HepG2 (cell line): ENCODE measurements around the gene ZNF618. TPM values are rescaled to one million over a fixed set of nuclear protein-coding genes. Genes with fewer than 3 reads are reported as not detected.
A peak's percentile ranks its signal among the peaks of the same experiment; 100 is the strongest.

ENCODE experiments used
- CREB1 ChIP-seq, 2 experiments: fragments of 450-650 bp in 1 of 2; IDR thresholded peaks; 2 replicates each; pipeline ENCODE4 v1.6.1; 2016 to 2017; ENCODE audit warnings: control low read depth in 1 of 2, mild to moderate bottlenecking in 1 of 2, missing compliant biosample characterization in 1 of 2, missing genetic modification characterization in 1 of 2
- EED ChIP-seq: sonication (generic); formaldehyde crosslinking; IDR thresholded peaks from 2 replicates; pipeline ENCODE4 v1.5.0; 2020; ENCODE audit warnings: mild to moderate bottlenecking, missing genetic modification reagents
- ETV5 ChIP-seq: IDR thresholded peaks from 2 replicates; pipeline ENCODE4 v1.6.1; 2018; ENCODE audit warnings: missing biosample characterization, missing genetic modification reagents, inconsistent platforms, borderline replicate concordance
- HMG20A ChIP-seq: IDR thresholded peaks from 2 replicates; pipeline ENCODE4 v1.6.1; 2016; ENCODE audit warnings: borderline replicate concordance
- MIXL1 ChIP-seq: IDR thresholded peaks from 2 replicates; pipeline ENCODE4 v1.6.1; 2016
- MXI1 ChIP-seq: IDR thresholded peaks from 3 replicates; pipeline ENCODE4 v1.6.1; 2012; ENCODE audit warnings: low read depth, low read length, inconsistent platforms, borderline replicate concordance
- SP5 ChIP-seq: IDR thresholded peaks from 2 replicates; pipeline ENCODE4 v1.6.1; 2016; ENCODE audit warnings: low read depth, borderline replicate concordance
- THYN1 ChIP-seq: sonication (generic); formaldehyde crosslinking; IDR thresholded peaks from 2 replicates; pipeline ENCODE4 v1.8.1; 2023; ENCODE audit warnings: low read depth, mild to moderate bottlenecking, moderate library complexity, missing genetic modification reagents, borderline replicate concordance
- ZNF160 ChIP-seq: sonication (generic); formaldehyde crosslinking; IDR thresholded peaks from 2 replicates; pipeline ENCODE4 v1.8.0; 2022; ENCODE audit warnings: mild to moderate bottlenecking, inconsistent platforms, missing genetic modification reagents
- ZNF510 ChIP-seq: sonication (generic); formaldehyde crosslinking; IDR thresholded peaks from 2 replicates; pipeline ENCODE4 v1.4.0; 2020; ENCODE audit warnings: low read depth, mild to moderate bottlenecking, missing genetic modification reagents
- ZNF644 ChIP-seq: IDR thresholded peaks from 2 replicates; pipeline ENCODE4 v1.6.1; 2016; ENCODE audit warnings: low read depth
- polyA plus RNA-seq, 8 experiments: library from polyadenylated mRNA; depleted of rRNA in 3 of 8; stranded (reverse) in 7 of 8; unstranded in 1 of 8; fragments of >200 nt; fragmentation: Illumina TruSeq in 4 of 8; extraction: Trizol in 4 of 8; gene quantifications; 2 replicates each; pipeline versions ENCODE4 v1.2.1 to v1.2.3, GENCODE V29; 2011 to 2016; ENCODE audit warnings: low read depth in 4 of 8, missing spikeins in 1 of 8, mixed read lengths in 1 of 8; ENCODE audit not compliant: insufficient read depth in 1 of 8
- total RNA-seq, 5 experiments: library from RNA; depleted of rRNA; stranded (reverse); fragments of >200 nt; fragmentation: Illumina TruSeq; extraction: Trizol; gene quantifications; 2 replicates each; pipeline ENCODE4 v1.2.3, GENCODE V29; 2016; ENCODE audit warnings: low read depth in 1 of 5
- TF ChIP-seq, protein P1 (sequence below): sonication (generic); formaldehyde crosslinking; IDR thresholded peaks from 2 replicates; pipeline ENCODE4 v1.8.0; 2022; ENCODE audit warnings: mild to moderate bottlenecking, missing genetic modification reagents, borderline replicate concordance
- TF ChIP-seq, protein P2 (sequence below): sonication (generic); formaldehyde crosslinking; IDR thresholded peaks from 2 replicates; pipeline ENCODE4 v1.4.0; 2020; ENCODE audit warnings: mild to moderate bottlenecking, missing genetic modification reagents
- TF ChIP-seq, protein P3 (sequence below): sonication (generic); formaldehyde crosslinking; IDR thresholded peaks from 2 replicates; pipeline ENCODE4 v1.4.0; 2020; ENCODE audit warnings: mild to moderate bottlenecking, missing genetic modification reagents
- TF ChIP-seq, protein P4 (sequence below): conservative IDR thresholded peaks from 2 replicates; pipeline ENCODE4 v1.6.1; 2018; ENCODE audit warnings: missing genetic modification reagents
- TF ChIP-seq, protein P5 (sequence below): sonication (generic); formaldehyde crosslinking; IDR thresholded peaks from 2 replicates; pipeline ENCODE4 v1.4.0; 2020; ENCODE audit warnings: missing genetic modification reagents, borderline replicate concordance
- TF ChIP-seq, protein P6 (sequence below): sonication (generic); formaldehyde crosslinking; IDR thresholded peaks from 2 replicates; pipeline ENCODE4 v1.8.0; 2022; ENCODE audit warnings: low read depth, missing genetic modification reagents

The ZNF618 gene
- total and polyA plus RNA-seq, 2 of the 13 experiments (the other 11 are each of a cell fraction or from before 2014, with no cell fraction given) = 0.07 TPM

DNA sequence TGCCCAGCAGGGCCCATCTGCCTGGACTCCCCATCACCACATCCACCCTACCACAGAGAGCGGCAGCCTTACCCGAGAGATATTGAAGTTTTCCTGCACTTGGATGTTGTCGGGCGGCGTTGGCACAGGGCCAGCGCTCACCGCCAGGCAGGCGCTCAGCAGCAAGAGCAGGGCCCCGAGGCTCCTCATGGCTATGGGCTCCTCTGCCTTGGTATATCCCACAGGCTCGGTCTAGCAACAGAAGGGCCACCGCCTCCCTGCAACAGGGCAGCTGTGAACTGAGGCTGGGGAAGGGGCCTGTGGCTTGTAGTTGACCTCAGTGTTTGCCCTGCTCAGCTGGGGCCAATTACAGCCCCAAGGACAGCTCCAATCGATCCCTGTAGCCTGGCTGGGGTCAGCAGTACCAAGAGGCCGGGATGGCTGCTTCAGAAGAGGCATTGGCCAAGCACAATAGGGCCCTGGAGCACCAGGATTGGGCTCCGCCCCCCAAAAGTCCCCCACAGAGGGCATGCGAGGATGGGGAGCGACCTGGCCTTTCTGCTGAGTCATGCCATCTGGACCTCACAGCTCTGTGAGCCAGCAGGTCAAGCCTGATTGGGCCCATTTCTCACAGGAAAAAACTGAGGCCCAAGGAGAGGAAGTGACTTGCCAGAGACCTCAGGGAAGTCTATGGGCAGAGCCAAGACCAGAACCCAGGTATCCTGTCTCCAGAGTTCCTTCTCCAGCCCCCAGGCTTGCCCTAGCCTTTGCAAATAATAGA is 202.1 kb downstream of the ZNF618 start, which contains the start of gene AMBP (continued):
- peak; percentile 77; the same call in 1 of the 2 replicates for TF ChIP-seq EED (CRISPR knock-in tag)
- TF ChIP-seq, protein P1, sequence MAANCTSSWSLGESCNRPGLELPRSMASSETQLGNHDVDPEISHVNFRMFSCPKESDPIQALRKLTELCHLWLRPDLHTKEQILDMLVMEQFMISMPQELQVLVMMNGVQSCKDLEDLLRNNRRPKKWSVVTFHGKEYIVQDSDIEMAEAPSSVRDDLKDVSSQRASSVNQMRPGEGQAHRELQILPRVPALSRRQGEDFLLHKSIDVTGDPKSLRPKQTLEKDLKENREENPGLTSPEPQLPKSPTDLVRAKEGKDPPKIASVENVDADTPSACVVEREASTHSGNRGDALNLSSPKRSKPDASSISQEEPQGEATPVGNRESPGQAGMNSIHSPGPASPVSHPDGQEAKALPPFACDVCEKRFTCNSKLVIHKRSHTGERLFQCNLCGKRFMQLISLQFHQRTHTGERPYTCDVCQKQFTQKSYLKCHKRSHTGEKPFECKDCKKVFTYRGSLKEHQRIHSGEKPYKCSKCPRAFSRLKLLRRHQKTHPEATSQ = peak; percentile 97; the same call in 1 of the 2 replicates
- 0 out of 2 replicates have a peak, but pooled peaks have one; percentile 40 for TF ChIP-seq ZNF510 (CRISPR knock-in tag)
- TF ChIP-seq ETV5 = peak; percentile 78; the same call in 1 of the 2 replicates
- peak; percentile 98; the same call in 1 of the 2 replicates for TF ChIP-seq THYN1 (CRISPR knock-in tag)
- TF ChIP-seq CREB1 (IDR thresholded peaks at IDR 0.05) = no peak
- no peak for TF ChIP-seq CREB1 (CRISPR knock-in tag; IDR thresholded peaks at IDR 0.05)
- TF ChIP-seq ZNF160 (CRISPR knock-in tag) = peak; percentile 91
- TF ChIP-seq, protein P2, sequence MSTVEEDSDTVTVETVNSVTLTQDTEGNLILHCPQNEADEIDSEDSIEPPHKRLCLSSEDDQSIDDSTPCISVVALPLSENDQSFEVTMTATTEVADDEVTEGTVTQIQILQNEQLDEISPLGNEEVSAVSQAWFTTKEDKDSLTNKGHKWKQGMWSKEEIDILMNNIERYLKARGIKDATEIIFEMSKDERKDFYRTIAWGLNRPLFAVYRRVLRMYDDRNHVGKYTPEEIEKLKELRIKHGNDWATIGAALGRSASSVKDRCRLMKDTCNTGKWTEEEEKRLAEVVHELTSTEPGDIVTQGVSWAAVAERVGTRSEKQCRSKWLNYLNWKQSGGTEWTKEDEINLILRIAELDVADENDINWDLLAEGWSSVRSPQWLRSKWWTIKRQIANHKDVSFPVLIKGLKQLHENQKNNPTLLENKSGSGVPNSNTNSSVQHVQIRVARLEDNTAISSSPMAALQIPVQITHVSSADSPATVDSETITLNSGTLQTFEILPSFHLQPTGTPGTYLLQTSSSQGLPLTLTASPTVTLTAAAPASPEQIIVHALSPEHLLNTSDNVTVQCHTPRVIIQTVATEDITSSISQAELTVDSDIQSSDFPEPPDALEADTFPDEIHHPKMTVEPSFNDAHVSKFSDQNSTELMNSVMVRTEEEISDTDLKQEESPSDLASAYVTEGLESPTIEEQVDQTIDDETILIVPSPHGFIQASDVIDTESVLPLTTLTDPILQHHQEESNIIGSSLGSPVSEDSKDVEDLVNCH (CRISPR knock-in tag) = no peak
- TF ChIP-seq, protein P3, sequence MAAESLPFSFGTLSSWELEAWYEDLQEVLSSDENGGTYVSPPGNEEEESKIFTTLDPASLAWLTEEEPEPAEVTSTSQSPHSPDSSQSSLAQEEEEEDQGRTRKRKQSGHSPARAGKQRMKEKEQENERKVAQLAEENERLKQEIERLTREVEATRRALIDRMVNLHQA (CRISPR knock-in tag) = no peak
- TF ChIP-seq, protein P4, sequence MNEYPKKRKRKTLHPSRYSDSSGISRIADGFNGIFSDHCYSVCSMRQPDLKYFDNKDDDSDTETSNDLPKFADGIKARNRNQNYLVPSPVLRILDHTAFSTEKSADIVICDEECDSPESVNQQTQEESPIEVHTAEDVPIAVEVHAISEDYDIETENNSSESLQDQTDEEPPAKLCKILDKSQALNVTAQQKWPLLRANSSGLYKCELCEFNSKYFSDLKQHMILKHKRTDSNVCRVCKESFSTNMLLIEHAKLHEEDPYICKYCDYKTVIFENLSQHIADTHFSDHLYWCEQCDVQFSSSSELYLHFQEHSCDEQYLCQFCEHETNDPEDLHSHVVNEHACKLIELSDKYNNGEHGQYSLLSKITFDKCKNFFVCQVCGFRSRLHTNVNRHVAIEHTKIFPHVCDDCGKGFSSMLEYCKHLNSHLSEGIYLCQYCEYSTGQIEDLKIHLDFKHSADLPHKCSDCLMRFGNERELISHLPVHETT (CRISPR knock-in tag) = peak; percentile 89
- TF ChIP-seq SP5 = peak; percentile 94
- TF ChIP-seq MXI1 = peak; percentile 88; the same call in 2 of the 3 replicates
- peak; percentile 90 for TF ChIP-seq ZNF644 (CRISPR knock-in tag)
- peak; percentile 81 for TF ChIP-seq HMG20A (CRISPR knock-in tag)
- TF ChIP-seq MIXL1 = peak; percentile 100
- TF ChIP-seq, protein P5, sequence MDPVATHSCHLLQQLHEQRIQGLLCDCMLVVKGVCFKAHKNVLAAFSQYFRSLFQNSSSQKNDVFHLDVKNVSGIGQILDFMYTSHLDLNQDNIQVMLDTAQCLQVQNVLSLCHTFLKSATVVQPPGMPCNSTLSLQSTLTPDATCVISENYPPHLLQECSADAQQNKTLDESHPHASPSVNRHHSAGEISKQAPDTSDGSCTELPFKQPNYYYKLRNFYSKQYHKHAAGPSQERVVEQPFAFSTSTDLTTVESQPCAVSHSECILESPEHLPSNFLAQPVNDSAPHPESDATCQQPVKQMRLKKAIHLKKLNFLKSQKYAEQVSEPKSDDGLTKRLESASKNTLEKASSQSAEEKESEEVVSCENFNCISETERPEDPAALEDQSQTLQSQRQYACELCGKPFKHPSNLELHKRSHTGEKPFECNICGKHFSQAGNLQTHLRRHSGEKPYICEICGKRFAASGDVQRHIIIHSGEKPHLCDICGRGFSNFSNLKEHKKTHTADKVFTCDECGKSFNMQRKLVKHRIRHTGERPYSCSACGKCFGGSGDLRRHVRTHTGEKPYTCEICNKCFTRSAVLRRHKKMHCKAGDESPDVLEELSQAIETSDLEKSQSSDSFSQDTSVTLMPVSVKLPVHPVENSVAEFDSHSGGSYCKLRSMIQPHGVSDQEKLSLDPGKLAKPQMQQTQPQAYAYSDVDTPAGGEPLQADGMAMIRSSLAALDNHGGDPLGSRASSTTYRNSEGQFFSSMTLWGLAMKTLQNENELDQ (CRISPR knock-in tag) = no peak
- TF ChIP-seq, protein P6, sequence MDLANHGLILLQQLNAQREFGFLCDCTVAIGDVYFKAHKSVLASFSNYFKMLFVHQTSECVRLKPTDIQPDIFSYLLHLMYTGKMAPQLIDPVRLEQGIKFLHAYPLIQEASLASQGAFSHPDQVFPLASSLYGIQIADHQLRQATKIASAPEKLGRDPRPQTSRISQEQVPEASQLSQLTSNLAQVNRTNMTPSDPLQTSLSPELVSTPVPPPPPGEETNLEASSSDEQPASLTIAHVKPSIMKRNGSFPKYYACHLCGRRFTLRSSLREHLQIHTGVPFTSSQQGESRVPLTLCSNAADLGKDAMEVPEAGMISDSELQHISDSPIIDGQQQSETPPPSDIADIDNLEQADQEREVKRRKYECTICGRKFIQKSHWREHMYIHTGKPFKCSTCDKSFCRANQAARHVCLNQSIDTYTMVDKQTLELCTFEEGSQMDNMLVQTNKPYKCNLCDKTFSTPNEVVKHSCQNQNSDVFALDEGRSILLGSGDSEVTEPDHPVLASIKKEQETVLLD = no peak
